RCC 7860 (cell line): ENCODE measurements around the gene RPS19BP1.

Experiments
- DNase-seq: peaks from one replicate; pipeline ENCODE4 v3.0.0-alpha.2; 2015; ENCODE audit warnings: low spot score
- FAIRE-seq: peaks from 2 replicates; lab custom pipeline; 2012; peaks lifted over from hg19 to GRCh38; lab: Jason Lieb, UNC

RPS19BP1 gene

GRCh38 chr22:39491696-39492095 is 40.9 kb downstream of the RPS19BP1 start:
- FAIRE-seq (no peak), DNase-seq (no peak)

- no peak for FAIRE-seq
- DNase-seq, result no peak
These were observed 41.4 kb downstream of the RPS19BP1 start for GRCh38 chr22:39490966-39491680.

- DNase-seq (peak; percentile 31), FAIRE-seq (no peak)
These were observed 42.3 kb downstream of the RPS19BP1 start for GRCh38 chr22:39490135-39490798.

- DNase-seq, result no peak
- no peak for FAIRE-seq
These were observed 43.2 kb downstream of the RPS19BP1 start for GRCh38 chr22:39489094-39490068.

- FAIRE-seq (no peak), DNase-seq (no peak)
These were observed 43.9 kb downstream of the RPS19BP1 start for GRCh38 chr22:39488563-39489083.

- no peak for FAIRE-seq
- DNase-seq, result no peak
These were observed 44.6 kb downstream of the RPS19BP1 start for GRCh38 chr22:39487826-39488520.

GRCh38 chr22:39486951-39487825 is 45.4 kb downstream of the RPS19BP1 start:
- no peak for FAIRE-seq
- DNase-seq, result no peak

- FAIRE-seq, result no peak
These were observed 49.8 kb downstream of the RPS19BP1 start for GRCh38 chr22:39482768-39483167.

GRCh38 chr22:39481595-39481994 is 51.0 kb downstream of the RPS19BP1 start:
- no peak for DNase-seq
- no peak for FAIRE-seq

More at GRCh38 chr22:39482768-39483167, 49.8 kb downstream of the RPS19BP1 start:
- DNase-seq, result peak; percentile 4

- no peak for FAIRE-seq
- no peak for DNase-seq
These were observed 51.5 kb downstream of the RPS19BP1 start for GRCh38 chr22:39481054-39481453.

- DNase-seq, result no peak
- no peak for FAIRE-seq
These were observed 52.0 kb downstream of the RPS19BP1 start for GRCh38 chr22:39480557-39480956.

GRCh38 chr22:39479254-39479653 is 53.3 kb downstream of the RPS19BP1 start:
- DNase-seq (no peak), FAIRE-seq (no peak)
